HepG2 (cell line): ENCODE measurements around the gene HAUS1. TPM values are rescaled to one million over a fixed set of nuclear protein-coding genes. Genes with fewer than 3 reads are reported as not detected.
A peak's percentile ranks its signal among the peaks of the same experiment; 100 is the strongest.

Experiments used
- AGO1 ChIP-seq: fragments of 200-400 bp; formaldehyde crosslinking; IDR thresholded peaks from 2 replicates; pipeline ENCODE4 v1.6.1; 2017; ENCODE audit warnings: mild to moderate bottlenecking, low read depth, low read length, moderate library complexity; ENCODE audit not compliant: poor library complexity, severe bottlenecking
- AGO2 ChIP-seq: fragments of 200-400 bp; formaldehyde crosslinking; optimal IDR thresholded peaks from 2 replicates; pipeline ENCODE3; 2017; ENCODE audit warnings: mild to moderate bottlenecking, low read depth, low read length, moderate library complexity
- HDAC1 ChIP-seq: sonication (generic); formaldehyde crosslinking; IDR thresholded peaks from 2 replicates; pipeline ENCODE4 v1.5.1; 2020; ENCODE audit warnings: mild to moderate bottlenecking, missing genetic modification reagents
- HNRNPLL ChIP-seq: fragments of 200-400 bp; formaldehyde crosslinking; IDR thresholded peaks from 2 replicates; pipeline ENCODE4 v1.6.1; 2017; ENCODE audit warnings: mild to moderate bottlenecking, low read depth, low read length; ENCODE audit not compliant: poor library complexity, severe bottlenecking
- SRY ChIP-seq: sonication (generic); formaldehyde crosslinking; IDR thresholded peaks from 2 replicates; pipeline ENCODE4 v1.8.0; 2022; ENCODE audit warnings: mild to moderate bottlenecking, missing genetic modification reagents
- TOPORS ChIP-seq: sonication (generic); formaldehyde crosslinking; IDR thresholded peaks from 2 replicates; pipeline ENCODE4 v1.8.0; 2023; ENCODE audit warnings: mild to moderate bottlenecking, missing genetic modification reagents
- ZNF564 ChIP-seq: sonication (generic); formaldehyde crosslinking; IDR thresholded peaks from 2 replicates; pipeline ENCODE4 v1.8.1; 2023; ENCODE audit warnings: mild to moderate bottlenecking, missing genetic modification reagents
- ZNF574 ChIP-seq: sonication (generic); formaldehyde crosslinking; IDR thresholded peaks from 2 replicates; pipeline ENCODE4 v1.4.0; 2020; ENCODE audit warnings: missing genetic modification reagents
- polyA plus RNA-seq, 8 experiments: library from polyadenylated mRNA; depleted of rRNA in 3 of 8; stranded (reverse) in 7 of 8; unstranded in 1 of 8; fragments of >200 nt; fragmentation: Illumina TruSeq in 4 of 8; extraction: Trizol in 4 of 8; gene quantifications; 2 replicates each; pipeline versions ENCODE4 v1.2.1 to v1.2.3, GENCODE V29; 2011 to 2016; ENCODE audit warnings: low read depth in 4 of 8, missing spikeins in 1 of 8, mixed read lengths in 1 of 8; ENCODE audit not compliant: insufficient read depth in 1 of 8
- total RNA-seq, 5 experiments: library from RNA; depleted of rRNA; stranded (reverse); fragments of >200 nt; fragmentation: Illumina TruSeq; extraction: Trizol; gene quantifications; 2 replicates each; pipeline ENCODE4 v1.2.3, GENCODE V29; 2016; ENCODE audit warnings: low read depth in 1 of 5
- TF ChIP-seq, protein P1 (sequence below): sonication (generic); formaldehyde crosslinking; IDR thresholded peaks from 2 replicates; pipeline ENCODE4 v1.5.0; 2020; ENCODE audit warnings: mild to moderate bottlenecking, missing genetic modification reagents, moderate library complexity

HAUS1 gene
- total and polyA plus RNA-seq, 2 of the 13 experiments (the other 11 are each of a cell fraction or from before 2014, with no cell fraction given) = 20.6 to 59.2 TPM

GRCh38 chr18:46174342-46175041 lies 70.3 kb downstream of the HAUS1 start (continued):
- TF ChIP-seq AGO1 (peak; percentile 11), TOPORS (CRISPR knock-in tag) (0 out of 2 replicates have a peak, but pooled peaks have one; percentile 17), AGO2 (peak; percentile 22), HNRNPLL (peak; percentile 16), SRY (CRISPR knock-in tag) (no peak), HDAC1 (CRISPR knock-in tag) (peak; percentile 15; the same call in 1 of the 2 replicates), ZNF574 (CRISPR knock-in tag) (0 out of 2 replicates have a peak, but pooled peaks have one; percentile 17), ZNF564 (CRISPR knock-in tag) (peak; percentile 56; the same call in 1 of the 2 replicates)
- TF ChIP-seq, protein P1, sequence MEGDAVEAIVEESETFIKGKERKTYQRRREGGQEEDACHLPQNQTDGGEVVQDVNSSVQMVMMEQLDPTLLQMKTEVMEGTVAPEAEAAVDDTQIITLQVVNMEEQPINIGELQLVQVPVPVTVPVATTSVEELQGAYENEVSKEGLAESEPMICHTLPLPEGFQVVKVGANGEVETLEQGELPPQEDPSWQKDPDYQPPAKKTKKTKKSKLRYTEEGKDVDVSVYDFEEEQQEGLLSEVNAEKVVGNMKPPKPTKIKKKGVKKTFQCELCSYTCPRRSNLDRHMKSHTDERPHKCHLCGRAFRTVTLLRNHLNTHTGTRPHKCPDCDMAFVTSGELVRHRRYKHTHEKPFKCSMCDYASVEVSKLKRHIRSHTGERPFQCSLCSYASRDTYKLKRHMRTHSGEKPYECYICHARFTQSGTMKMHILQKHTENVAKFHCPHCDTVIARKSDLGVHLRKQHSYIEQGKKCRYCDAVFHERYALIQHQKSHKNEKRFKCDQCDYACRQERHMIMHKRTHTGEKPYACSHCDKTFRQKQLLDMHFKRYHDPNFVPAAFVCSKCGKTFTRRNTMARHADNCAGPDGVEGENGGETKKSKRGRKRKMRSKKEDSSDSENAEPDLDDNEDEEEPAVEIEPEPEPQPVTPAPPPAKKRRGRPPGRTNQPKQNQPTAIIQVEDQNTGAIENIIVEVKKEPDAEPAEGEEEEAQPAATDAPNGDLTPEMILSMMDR = 0 out of 2 replicates have a peak, but pooled peaks have one; percentile 8
- TF ChIP-seq, all 625 proteins: peak for 25
